Erythroblast (primary cell): ENCODE results near the gene DIP2C.

Experiments
- GATA1 ChIP-seq: IDR thresholded peaks from 2 replicates; pipeline ENCODE4 v1.6.1; 2011; ENCODE audit warnings: low read depth, mild to moderate bottlenecking, control low read depth, low read length, moderate library complexity
- POLR2A ChIP-seq: IDR thresholded peaks from 2 replicates; pipeline ENCODE4 v1.6.1; 2011; ENCODE audit warnings: mild to moderate bottlenecking, low read length

DNA sequence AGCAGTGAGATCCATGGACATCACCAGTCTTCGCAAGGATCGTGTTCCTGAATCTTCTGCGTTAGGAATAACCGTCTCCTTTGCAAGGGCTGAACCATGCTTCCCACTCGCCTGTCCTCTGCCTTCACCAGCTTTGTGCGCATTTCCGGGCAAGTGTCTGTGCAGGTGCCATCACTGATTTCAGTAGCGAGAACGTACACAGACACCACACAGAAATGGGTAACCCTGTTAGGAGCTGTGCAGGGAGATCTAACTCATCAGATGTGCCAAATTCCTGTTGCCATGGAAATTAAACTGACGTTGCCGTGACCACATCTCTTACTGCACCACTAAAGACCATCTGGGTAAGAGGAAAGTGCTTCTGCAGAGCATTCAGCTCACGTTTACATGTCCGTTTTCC lies 146.3 kb downstream of the DIP2C start:
- TF ChIP-seq POLR2A = no peak
- TF ChIP-seq GATA1 = no peak
